Pons (tissue), 1 donor: ENCODE measurements around the gene VAMP8.
A peak's percentile ranks its signal among the peaks of the same experiment; 100 is the strongest.
"Not testable (repeated sequence)": the region's sequence is repeated elsewhere in the genome, so short reads cannot be mapped to it uniquely, and the experiment has no call there.

ENCODE experiments used
- DNase-seq: peaks from one replicate; pipeline ENCODE4 v3.0.0-alpha.2; 2016; ENCODE audit warnings: low spot score

VAMP8 gene

GRCh38 chr2:85577386-85578242 lies at the start of gene VAMP8:
Gene VAMP8 (plus strand): TSS chr2:85577586. CDS start chr2:85577647, 61 bp downstream.
- DNase-seq: no peak

GRCh38 chr2:85527787-85528186 lies 49.6 kb upstream of the VAMP8 start:
- DNase-seq: no peak

GRCh38 chr2:85528355-85528754 lies 49.0 kb upstream of the VAMP8 start:
- DNase-seq: no peak

GRCh38 chr2:85529809-85530208 lies 47.6 kb upstream of the VAMP8 start:
- DNase-seq: no peak

GRCh38 chr2:85531589-85531988 lies 45.8 kb upstream of the VAMP8 start:
- DNase-seq: no peak

GRCh38 chr2:85534099-85534498 lies 43.3 kb upstream of the VAMP8 start:
- DNase-seq: no peak

GRCh38 chr2:85534881-85535280 lies 42.5 kb upstream of the VAMP8 start:
- DNase-seq: peak; percentile 32

GRCh38 chr2:85536479-85536878 lies 40.9 kb upstream of the VAMP8 start:
- no peak for DNase-seq

GRCh38 chr2:85537600-85538506 lies 39.5 kb upstream of the VAMP8 start:
- peak; percentile 71 for DNase-seq

GRCh38 chr2:85538507-85539360 lies 38.7 kb upstream of the VAMP8 start, which contains the start of gene MAT2A:
Gene MAT2A (plus strand): TSS chr2:85539168. CDS start chr2:85539288, 120 bp downstream.
- peak; percentile 89 for DNase-seq

GRCh38 chr2:85539361-85540132 lies 37.8 kb upstream of the VAMP8 start:
- DNase-seq: peak; percentile 70

- DNase-seq: peak; percentile 49
Measured at GRCh38 chr2:85540133-85540648, 37.2 kb upstream of the VAMP8 start.

- no peak for DNase-seq
Measured at GRCh38 chr2:85541262-85541661, 36.1 kb upstream of the VAMP8 start.

GRCh38 chr2:85541753-85542457 lies 35.5 kb upstream of the VAMP8 start:
- DNase-seq: no peak

- DNase-seq: no peak
Measured at GRCh38 chr2:85542777-85543176, 34.6 kb upstream of the VAMP8 start.

- DNase-seq: not testable (repeated sequence)
Measured at GRCh38 chr2:85544254-85544691, 33.1 kb upstream of the VAMP8 start.

- not testable (repeated sequence) for DNase-seq
Measured at GRCh38 chr2:85544915-85545779, 32.2 kb upstream of the VAMP8 start.

GRCh38 chr2:85545780-85546240 lies 31.6 kb upstream of the VAMP8 start:
- DNase-seq: no peak
